Left cardiac atrium (tissue), 4 donors: ENCODE results near the gene GGA1. TPM values are rescaled to one million over a fixed set of nuclear protein-coding genes. Genes with fewer than 3 reads are reported as not detected.
A peak's percentile ranks its signal among the peaks of the same experiment; 100 is the strongest.

ENCODE experiments used
- ATAC-seq, 2 donors: fragments of 200-7000 bp; cut with Tn5 transposase; one replicate each; pipeline ENCODE4 v1.9.1; 2020; ENCODE audit warnings: mild to moderate bottlenecking in 2 of 2, moderate library complexity in 2 of 2
- DNase-seq: peaks from one replicate; pipeline ENCODE4 v3.0.0-alpha.2; 2020
- intact Hi-C, 2 donors: fragments of 100-400 bp; cut with DNase I; formaldehyde crosslinking; loops; one replicate each; pipeline versions ENCODE4 v1.14.1 to v1.15.1; 2022 to 2023
- total RNA-seq, 2 donors: library from RNA; stranded (reverse); fragmentation: NEBNext Ultra II Directional; extraction: Animal tissue kit (Norgen Biotek cat#: 25700); gene quantifications; one replicate each; pipeline ENCODE4 v1.2.1, GENCODE V29; 2021
- donor health status: DM: no; HTN: yes; CAD: no.
- donor health status: DM: no; HTN: yes; CAD: no; lungs with severe emphysema.
- donor health status: DM: yes; HTN: yes; CAD: no.
- donor health status: Dilated cardiomyopathy.

Gene GGA1
- total RNA-seq, 2 donors from 2014 or later: 24.4 to 26.6 TPM

DNA sequence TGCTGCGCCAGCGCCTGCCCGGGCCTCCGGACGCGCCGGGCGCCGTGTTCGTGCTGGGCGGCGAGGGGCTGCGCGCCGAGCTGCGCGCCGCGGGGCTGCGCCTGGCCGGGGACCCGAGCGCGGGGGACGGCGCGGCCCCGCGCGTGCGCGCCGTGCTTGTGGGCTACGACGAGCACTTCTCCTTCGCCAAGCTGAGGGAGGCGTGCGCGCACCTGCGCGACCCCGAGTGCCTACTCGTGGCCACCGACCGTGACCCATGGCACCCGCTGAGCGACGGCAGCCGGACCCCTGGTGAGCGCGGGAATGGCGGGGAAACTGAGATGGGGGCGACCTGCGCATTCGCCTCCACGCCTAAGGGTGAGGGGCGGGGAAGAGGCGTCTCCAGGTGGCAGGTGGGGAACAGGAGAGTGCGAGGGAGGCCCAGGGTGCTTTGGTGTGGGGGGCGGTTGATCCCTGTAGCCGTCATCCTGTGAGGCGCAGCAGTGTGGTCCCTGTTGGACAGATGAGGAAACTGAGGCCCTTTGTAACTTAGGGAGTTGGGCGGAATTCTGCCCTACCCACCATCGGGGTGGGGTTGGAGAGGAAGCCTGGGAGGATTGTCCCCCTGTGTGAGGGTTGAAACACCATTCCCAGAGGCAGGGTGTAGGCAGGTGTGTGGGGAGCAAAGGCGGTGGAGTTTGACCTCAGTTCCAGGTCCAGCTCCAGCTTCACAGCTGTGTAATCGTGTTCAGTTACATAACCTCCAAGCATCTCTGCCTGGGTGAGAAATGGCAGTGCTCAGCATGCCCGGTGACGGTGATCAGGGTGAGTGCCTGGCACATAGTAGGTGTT, 50.6 kb downstream of the GGA1 start:
- no peak for DNase-seq
- ATAC-seq: no peak
- intact Hi-C loops: no loop called here

DNA sequence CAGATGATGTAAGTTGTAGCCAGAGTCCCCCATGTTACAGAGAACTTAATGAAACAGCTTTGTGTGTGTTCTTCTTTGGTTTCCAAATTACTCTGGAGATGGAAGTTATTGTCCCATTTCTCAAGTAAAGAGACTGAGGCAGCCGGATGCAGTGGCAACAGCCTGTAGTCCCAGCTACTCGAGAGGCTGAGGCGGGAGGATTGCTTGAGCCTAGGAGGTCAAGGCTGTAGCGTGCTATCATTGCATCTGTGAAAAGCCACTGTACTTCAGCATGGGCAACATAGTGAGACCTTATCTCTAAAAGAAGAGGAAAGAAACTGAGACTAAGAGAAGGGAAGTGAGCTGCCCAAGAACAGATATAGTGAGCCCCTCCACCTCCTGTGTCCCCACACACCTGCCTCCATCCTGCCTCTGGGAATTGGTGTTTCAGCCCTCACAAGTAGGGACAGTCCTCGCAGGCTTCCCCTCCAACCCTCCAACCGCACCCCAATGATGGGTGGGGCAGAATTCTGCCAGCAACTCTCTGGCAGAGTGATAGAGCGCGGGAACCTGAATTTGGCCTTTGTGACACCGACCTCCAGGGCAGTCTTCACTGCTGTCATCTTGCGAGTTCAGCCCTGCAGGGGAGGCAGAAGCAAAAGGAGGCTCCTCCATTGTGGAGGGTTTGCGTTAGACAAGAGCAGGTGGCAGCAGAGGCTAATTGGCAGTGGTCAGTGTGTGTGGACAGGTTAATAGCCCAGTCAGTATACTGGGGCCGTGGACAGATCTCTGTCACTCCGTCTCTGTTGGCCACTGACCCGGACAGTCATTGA, 51.5 kb downstream of the GGA1 start:
- DNase-seq (no peak), ATAC-seq (no peak)
- intact Hi-C loops: no loop called here

DNA sequence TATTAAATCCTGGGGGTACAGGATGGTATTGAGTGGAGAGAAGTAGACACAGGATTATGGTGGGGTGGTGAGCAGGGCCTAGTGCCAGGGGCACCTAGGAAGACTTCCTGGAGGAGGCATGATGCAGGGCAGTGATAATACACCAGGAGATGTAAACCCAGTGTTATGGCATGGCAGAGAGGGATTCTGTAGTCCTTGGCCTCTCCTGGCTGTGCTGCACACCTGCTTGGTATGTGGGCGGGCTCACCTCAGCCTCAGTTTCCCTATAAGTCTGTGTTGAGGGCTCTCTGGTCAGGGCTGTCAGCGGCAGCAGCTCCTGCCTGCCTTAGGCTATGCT, 52.0 kb downstream of the GGA1 start:
- DNase-seq (no peak), ATAC-seq (no peak)
- intact Hi-C loops: no loop called here

DNA sequence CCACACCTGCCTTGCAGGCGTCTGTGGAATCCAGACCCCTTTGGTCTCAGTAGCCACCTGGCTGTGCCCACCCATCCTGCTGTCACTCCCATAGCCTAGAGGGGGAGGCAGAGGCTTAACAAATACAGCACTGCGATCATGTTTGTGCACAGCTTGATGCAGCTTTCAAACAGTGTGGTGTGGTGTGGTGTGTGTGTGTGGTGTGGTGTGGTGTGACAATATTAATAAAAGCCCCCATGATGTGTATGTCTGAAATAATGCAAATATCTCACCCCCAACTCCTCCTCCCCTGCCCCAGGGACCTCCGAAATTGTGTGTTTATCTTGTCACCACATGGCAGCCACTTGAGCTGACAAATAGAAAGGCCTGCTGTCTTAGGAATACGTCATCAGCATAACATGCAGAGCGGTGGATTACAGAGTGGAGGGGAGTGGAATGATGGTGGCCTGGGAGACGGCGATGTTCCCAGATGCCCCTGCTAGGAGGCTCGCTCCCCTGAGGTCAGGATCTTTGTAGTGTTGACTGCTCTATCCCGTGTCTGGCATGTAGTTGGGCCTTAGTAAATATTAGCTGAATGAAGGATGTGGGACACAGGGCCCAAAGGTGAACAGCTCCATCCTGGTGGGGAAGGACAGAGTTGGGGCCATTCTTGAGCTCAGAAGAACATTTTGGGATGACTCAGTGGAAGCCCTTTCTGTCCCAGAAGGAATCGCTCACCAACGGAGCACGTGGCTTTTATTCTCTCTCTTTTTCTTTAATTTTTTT, 52.7 kb downstream of the GGA1 start:
- no peak for DNase-seq
- peak; percentile 10 to 14 for ATAC-seq
- intact Hi-C loops: no loop called here

DNA sequence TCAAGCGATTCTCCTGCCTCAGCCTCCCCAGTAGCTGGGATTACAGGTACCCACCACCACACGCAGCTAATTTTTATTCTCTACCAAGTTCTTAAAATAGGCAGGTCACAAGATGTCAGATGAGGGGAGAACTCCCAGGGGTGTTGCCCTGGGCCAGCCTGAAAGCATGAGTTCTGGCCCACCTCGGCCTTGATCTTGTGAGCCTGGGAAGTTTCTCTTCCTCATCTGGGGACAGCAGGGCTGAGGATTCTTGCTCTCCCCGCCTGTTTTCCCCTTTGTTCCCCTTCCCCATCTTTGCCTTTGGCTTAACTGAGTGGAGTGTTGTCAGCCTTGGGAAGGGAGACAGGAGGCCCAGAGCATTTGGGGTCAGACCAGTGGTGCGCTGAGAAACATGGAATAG, 53.4 kb downstream of the GGA1 start:
- no peak for DNase-seq
- intact Hi-C loops: loop anchor here in 1 of 2 donors (2.0 kb wide), 1 partner anchor 19 kb away; no protein-coding TSS in a partner anchor
- no peak for ATAC-seq

DNA sequence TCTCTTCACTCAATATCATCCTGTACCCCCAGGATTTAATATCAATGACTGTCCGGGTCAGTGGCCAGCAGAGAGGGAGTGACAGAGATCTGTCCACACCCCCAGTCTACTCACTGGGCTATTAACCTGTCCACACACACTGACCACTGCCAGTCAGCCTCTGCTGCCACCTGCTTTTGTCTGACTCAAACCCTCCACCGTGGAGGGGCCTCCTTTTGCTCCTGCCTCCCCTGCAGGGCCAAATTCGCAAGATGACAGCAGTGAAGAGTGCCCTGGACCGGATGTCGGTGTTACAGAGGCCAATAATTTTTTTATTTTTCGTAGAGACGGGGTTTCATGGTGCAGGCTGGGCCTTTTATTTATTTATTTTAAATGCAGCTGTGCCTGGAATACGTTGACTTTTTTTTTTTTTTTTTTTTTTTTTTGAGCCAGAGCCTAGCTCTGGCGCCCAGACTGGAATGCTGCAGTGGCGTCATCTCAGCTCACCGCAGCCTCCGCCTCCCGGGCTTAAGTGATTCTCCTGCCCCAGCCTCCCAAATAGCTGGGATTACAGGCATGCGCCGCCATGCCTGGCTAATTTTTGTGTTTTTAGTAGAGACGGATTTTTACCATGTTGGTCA, 55.0 kb downstream of the GGA1 start:
- DNase-seq (no peak), ATAC-seq (peak in 1 of 2 donors; percentile 3)
- intact Hi-C loops: loop anchor here in 1 of 2 donors (2.0 kb wide), 1 partner anchor 17 kb away; no protein-coding TSS in a partner anchor

DNA sequence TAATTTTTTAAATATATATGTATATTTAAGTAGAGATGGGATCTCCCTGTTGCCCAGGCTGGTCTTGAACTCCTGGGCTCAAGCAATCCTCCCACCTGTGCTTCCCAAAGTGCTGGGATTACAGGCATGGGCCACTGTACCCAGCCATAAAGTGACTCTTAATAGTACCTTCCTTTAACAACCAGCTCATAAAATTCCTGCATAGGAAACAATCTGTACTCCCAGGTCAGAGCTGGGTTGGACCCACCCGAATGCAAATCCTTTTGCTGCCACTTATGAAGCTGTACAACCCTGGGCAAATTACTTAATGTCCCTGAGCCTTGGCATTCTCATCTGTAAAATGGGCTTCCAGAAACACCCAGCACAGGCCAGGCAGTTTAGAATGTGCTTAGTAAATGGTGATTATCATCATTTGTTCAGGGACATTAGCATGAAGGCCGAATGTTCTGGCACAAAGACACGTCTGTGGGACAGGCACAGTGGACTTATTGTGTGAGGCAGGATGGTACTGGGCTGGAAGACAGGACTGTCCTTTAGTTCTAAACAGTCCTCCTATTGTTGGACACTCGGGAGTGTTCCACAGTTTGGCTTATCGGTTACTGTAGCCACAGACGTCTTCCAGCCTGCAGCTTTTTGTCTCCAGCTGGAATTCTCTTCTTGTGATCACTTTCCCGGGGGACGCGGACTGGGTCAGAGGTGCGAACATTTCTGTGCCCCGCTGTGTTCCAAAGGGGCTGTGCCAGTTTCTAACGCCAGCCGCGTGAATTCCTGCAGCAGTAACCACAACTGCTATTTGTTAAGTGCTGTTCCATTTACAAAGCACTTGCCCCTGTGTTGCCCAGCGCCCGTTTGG, 55.8 kb downstream of the GGA1 start:
- DNase-seq: peak; percentile 51
- intact Hi-C loops: no loop called here

DNA sequence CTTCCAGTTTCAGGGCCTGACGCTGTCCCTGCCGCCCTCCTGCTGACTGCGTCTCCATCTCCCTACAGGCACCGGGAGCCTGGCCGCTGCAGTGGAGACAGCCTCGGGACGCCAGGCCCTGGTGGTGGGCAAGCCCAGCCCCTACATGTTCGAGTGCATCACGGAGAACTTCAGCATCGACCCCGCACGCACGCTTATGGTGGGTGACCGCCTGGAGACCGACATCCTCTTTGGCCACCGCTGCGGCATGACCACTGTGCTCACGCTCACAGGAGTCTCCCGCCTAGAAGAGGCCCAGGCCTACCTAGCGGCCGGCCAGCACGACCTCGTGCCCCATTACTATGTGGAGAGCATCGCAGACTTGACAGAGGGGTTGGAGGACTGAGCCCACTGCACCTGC, 56.9 kb downstream of the GGA1 start:
- intact Hi-C loops: no loop called here
- ATAC-seq (no peak), DNase-seq (no peak)

More for the DNA sequence above, 55.8 kb downstream of the GGA1 start:
- ATAC-seq: peak; percentile 32 to 53

DNA sequence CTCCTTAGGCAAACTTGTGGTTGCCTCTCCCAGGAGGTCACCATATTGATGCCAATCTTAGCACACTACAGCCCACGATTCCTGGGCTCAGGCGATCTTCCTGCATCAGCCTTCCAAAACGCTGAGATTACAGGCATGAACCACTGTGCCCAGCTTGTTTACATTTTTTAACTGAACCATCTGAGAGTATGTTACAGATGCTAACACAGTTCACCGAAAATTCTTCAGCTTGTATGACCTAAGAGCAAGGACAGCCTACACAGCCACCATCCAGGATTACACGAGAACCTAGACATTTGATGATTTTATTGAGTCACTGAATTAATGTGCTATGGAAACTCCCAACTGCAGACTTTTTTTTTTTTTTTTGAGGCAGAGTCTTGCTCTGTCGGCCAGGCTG, 61.0 kb downstream of the GGA1 start:
- ATAC-seq (no peak), DNase-seq (no peak)
- intact Hi-C loops: no loop called here

DNA sequence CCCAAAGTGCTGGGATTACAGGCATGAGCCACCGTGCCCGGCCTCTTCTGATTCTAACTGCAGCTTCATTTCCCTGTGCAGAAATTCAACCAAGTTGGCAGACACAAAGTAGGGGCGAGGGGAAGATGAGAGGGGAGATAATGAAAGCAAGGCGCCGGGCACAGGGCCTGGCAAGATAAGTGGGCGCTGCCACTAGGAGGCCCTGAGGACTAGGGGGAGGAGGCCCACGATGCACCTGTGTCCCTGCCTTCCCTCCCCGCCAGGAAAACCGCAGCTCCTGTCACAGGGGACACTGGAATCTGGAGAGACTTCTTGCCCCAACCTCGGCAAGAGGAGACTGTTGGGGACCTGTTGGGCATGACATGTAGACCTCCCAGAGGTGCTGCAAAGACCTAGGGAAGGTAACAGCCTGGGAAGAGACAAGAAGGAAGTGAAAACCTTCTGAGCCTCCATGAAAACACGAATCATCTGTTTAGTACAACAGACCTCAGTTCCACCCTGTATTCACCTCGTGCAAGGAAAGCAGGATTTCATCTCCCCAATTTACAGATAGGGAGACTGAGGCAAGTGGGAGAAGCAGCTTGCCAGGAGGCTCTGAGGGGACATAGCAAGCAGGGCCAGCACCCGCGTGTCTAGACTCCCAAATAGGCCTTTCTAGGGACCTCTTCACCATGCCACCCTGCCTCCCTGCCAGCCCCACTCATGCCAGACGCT, 63.7 kb downstream of the GGA1 start:
- DNase-seq (no peak), ATAC-seq (no peak)
- intact Hi-C loops: no loop called here

DNA sequence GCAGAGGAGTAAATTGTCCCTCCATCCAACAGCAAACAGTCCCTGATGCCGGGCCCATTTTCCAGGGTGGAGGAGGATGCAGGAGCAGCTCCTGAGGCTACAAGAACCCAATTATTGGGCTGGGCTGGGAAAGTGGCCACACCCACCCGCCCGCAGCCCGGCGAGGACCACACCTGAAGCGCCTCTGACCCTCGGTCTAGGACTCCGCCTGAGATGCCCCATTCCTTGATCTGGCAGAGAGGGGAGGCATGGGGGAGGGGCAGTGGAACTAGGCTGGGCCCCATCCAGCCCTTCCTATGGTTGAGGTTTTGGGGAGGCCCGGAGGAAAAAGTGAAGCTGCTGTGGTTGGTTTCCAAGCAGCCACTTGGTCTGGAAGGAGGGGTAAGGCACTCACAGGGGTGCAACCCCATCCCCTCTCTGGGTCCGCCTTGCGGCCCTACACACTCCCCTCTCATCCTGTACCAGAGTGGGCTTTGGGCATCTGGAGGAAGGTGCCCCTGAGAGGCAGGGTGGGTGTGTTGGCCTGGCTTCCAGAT, 64.4 kb downstream of the GGA1 start:
- intact Hi-C loops: no loop called here
- ATAC-seq: no peak
- no peak for DNase-seq

DNA sequence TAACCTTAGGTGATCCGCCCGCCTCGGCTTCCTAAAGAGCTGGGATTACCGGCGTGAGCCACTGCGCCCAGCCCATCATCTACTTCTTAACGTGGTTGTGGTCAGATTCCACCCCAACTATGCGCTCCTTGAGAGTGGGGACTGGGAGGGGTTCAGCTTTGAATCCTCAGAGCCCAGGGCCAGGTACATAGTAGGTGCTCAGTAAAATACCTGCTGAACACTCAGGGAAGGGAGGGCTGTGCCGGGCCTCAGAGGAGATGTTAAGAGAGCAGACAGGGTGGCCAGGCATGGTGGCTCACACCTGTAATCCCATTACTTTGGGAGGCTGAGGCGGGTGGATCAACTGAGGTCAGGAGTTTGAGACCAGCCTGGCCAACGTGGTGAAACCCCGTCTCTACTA, 65.6 kb downstream of the GGA1 start:
- DNase-seq: no peak
- intact Hi-C loops: no loop called here
- ATAC-seq: no peak

DNA sequence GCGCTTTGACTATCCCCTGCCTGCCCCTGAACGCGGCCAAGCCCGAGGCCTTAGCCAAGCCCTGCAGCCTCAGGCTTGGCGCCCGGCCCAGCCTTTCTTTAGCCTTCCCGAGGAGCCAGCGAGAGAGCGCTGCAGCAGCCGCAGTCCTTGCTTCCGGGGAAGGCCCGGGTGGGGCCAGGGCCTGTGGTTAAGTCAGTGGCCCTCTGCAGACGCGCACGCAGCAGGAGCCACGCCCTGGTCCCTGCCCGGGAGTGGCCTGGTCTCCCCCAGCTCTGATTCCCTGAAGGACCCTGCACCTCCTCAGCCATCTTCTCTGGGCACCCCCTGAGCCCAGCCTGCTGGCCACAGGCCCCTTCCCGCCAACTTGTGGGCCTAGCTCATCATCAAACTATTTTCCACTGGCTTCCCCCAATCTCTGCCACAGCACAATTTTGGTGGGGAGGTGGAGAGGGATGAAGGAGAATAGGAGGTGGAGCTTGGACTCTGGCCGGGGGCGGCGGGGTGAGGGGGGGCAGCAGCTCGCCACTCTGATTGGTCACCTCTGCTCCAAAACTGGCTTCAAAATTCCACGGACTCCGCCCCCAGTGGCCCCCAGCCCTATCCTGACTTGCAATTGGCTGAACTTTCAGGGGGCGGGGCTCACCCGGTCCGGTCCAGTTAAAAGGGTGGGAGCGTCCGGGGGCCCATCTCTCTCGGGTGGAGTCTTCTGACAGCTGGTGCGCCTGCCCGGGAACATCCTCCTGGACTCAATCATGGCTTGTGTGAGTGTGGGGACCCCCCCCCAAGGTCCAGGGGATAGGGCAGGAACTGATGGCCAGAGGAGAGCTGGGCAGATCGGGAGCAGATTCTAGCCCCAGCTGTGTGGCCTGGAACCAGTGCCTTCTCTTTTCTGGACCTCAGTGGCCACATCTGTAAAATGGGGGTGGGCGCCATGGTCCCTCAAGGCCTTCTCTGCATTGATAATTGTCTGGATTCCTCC, 66.6 kb downstream of the GGA1 start, which contains the start of gene LGALS1:
Gene LGALS1, plus strand, starts transcription at position 686 of the 979 bp plus-strand sequence. Its CDS starts 67 bp downstream, at position 753.
- intact Hi-C loops: no loop called here
- DNase-seq (peak; percentile 97), ATAC-seq (peak; percentile 87 to 89)

DNA sequence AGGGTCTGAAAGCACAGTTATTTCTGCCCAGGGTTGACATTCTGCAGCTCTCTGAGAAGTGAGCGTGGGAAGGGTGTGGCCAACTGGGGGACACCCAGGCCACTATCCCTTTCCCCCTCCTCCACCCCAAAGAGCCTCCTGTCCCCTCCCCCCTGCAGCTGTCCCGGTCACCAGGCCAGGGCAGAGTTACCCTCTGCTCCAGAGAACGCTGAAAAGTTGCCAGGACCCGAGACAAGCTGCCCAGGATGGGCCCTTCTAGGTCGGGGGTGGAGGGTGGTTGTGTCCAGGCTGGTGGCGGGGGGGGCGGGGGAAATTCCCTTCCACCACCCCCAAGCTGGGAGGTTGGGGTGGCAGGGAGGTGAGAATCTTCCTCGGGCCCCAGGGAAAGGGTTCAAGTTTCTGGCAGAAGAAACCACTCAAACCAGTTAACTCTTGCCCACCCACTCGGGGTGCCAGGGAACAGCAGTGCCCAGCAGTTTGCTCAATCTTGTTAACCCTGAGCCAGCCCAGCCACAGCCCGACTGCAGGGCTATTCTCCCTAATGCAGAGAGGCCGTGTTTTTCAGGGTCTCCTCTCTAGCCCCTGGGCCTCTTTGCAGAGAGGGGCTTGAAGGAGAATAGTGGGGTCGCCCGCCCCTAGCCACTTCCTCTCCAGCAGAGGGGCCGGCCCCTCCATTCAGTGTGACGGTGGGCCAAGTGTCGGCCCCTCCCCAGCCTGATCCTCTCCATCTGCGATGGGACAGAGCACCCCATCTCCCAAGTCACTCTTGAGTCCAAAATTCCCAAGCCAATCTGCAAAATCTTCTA, 67.5 kb downstream of the GGA1 start:
- DNase-seq (peak; percentile 49), ATAC-seq (peak; percentile 6 to 46)
- intact Hi-C loops: no loop called here

DNA sequence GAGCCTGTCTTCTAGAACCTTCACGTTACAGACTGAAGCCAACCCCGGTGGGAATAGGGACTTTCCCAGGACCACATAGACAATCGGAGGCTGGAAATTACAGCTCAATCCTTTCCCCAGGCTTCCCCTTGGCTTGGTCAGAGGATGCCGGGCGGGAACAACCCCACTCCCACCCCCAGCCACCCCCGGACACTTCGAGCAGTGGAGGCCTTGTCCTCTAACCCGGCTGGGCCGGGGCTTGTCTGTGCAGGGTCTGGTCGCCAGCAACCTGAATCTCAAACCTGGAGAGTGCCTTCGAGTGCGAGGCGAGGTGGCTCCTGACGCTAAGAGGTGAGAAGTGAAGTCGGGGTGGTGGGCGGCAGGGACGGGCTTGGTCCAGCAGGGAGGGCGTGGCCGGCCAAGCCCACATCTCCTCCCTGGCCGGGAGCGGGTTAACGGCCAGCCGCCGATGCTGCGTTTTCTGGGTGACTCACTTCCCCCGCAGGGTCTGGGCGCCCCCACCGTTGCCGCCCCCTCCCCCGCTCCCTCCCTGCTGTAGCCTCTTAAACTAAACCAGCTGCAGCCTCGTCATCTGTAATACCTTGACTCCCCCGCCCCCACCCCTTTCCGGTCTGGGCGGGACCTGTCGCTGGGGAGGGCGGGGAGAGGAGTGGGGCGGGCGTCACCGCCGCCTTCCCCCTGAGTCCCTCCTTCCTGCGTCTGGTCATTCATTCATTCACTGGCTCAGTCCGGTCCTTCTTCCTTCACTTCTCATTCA, 68.3 kb downstream of the GGA1 start:
- intact Hi-C loops: no loop called here
- DNase-seq: peak; percentile 88
- ATAC-seq: peak; percentile 38 to 58
